HG02852 (cell line): ENCODE measurements around the gene SNRNP70.
"Not testable (repeated sequence)": the region's sequence is repeated elsewhere in the genome, so short reads cannot be mapped to it uniquely, and the experiment has no call there.

Experiments
- ATAC-seq: cut with Tn5 transposase; IDR thresholded peaks from one replicate; pipeline ENCODE4 v1.9.1; 2021; ENCODE audit warnings: mild to moderate bottlenecking, moderate library complexity; ENCODE audit not compliant: unreplicated experiment

SNRNP70 gene

DNA sequence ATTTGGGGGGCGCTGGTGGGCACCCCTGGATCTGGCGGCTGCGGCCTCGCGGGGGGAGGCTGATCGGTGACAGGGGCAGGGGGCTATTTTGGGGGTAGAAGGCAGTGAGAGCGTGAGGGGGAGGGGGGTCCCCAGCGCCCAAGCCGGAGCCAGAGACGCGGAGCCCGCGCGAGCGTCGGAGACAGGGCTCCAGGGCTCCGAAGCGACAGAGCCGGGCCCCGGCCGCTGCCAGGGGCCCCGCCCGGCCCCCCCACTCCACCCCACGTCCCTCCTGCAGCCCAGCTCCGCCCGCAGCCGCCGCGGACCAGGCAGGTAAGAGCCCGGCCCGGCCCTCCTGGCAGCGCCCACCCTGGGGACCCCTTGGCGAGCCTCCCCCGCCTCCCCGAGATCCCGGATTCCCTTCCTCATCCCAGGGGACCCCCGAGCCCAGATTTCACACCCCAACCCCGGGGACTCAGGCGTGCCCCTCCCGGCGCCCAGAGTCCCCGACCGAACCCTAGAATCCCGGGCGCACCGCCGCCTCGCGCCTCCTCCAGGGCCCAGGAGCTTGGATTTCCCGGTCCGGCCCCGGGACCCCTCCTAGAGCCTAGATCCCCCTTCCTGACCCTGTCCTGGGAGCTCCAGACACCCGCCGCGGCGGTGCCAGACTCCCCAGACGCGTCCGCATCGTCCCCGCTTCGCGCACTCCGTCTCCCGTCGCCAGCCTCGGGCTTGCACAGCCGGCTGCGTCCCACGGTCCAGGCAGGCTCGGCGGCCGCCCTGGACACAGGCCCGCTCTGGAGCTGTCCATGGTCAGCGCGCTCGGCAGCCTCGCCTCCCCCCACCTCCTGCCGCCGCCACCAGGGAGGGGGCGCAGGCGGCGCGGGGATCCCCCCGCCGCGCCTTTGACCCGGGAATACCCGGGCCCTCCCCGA lies 34.4 kb downstream of the SNRNP70 start, which contains the start of gene PPFIA3:
PPFIA3 (plus strand) TSS at position 134 of the 914 bp plus-strand sequence. CDS start 8,330 bp downstream, outside the sequence.
- no peak for ATAC-seq

DNA sequence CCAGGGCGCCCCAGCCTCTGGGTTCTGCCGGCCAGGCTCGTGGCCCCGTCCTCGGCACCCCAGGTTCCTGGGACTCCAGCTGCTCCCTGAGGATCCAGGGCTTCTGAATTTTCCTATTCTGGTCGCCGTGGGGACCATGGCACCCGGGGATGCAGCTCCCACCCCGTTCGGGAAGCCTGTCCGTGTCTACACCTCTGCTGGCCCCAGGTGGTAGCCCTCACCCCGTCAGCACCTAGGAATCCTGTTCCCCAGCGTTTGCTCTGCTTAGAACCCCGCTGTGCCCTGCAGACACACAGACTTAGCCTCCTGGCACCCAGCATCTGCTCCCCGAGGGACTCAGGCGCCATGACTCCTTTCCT lies 35.1 kb downstream of the SNRNP70 start:
- no peak for ATAC-seq

- no peak for ATAC-seq
These were observed 35.6 kb downstream of the SNRNP70 start for GRCh38 chr19:49120868-49121267.

DNA sequence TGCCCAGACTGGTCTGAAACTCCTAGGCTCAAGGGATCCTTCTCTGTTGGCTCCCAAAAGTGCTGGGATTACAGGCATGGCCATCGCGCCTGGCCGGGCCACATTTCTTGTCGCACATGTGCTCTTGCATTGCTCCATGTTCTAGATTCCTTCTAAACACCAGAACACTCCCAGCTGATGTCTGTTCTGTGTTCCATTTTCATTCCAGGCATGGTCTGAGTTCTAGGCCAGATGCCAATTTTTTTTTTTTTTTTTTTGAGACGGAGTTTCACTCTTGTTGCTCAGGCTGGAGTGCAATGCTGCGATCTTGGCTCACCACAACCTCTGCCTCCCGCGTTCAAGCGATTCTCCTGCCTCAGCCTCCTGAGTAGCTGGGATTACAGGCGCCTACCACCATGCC lies 36.6 kb downstream of the SNRNP70 start:
- not testable (repeated sequence) for ATAC-seq

GRCh38 chr19:49123285-49123684 lies 38.0 kb downstream of the SNRNP70 start:
- ATAC-seq: not testable (repeated sequence)

- ATAC-seq: no peak
These were observed 39.9 kb downstream of the SNRNP70 start for GRCh38 chr19:49125025-49125731.

GRCh38 chr19:49126575-49126974 lies 41.3 kb downstream of the SNRNP70 start:
- no peak for ATAC-seq

GRCh38 chr19:49127225-49127624 lies 42.0 kb downstream of the SNRNP70 start:
- ATAC-seq: not testable (repeated sequence)

DNA sequence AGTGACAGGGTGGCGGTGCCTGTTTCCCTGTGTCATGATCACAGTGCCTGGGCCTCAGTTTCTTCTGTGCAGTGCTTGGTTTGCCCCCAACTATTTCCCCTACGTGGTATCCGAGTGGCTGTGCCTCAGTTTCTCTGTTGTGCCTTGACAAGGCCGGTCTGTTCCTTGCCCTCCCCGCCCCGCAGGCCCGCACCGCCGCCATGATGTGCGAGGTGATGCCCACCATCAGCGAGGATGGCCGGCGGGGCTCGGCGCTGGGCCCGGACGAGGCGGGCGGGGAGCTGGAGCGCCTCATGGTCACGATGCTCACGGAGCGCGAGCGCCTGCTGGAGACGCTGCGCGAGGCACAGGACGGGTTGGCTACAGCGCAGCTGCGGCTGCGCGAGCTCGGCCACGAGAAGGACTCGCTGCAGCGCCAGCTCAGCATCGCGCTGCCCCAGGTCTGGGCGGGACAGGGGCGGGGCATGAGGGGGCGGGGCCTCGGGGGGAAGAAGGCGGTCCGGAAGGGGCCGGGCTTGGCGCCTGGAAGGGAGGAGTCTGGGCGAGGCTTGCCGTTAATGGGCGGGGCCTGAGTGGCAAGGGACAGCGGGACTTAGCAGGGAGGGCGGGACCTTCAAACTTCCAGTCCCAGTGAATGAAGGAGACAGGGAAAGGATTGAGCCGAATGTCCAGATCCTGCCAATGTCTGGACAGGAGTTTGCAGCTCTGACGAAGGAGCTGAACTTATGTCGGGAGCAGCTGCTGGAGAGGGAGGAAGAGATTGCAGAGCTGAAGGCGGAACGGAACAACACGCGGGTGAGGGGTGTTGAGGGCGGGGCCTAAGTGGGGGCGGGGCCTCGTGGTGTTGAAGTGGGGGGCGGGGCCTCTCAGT lies 42.7 kb downstream of the SNRNP70 start:
- ATAC-seq: peak; percentile 91

GRCh38 chr19:49128545-49129237 lies 43.4 kb downstream of the SNRNP70 start:
- no peak for ATAC-seq

DNA sequence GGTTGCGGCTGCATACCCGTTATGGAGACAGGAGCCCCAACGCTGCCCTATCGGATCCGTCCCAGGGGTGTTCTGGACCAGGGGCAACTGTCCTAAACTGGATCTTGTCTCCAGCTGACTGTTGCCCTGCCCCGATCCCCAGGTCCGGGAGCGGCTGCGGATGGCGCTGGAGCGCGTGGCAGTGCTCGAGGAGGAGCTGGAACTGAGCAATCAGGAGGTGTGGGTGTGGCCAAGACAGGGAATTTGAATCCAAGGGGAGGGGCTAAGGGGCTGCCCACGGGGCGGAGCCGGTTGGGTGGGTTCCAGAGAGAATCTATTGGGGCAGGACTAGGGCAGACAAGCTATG lies 44.0 kb downstream of the SNRNP70 start:
- no peak for ATAC-seq

- no peak for ATAC-seq
These were observed 45.1 kb downstream of the SNRNP70 start for GRCh38 chr19:49130325-49130724.

- no peak for ATAC-seq
These were observed 47.8 kb downstream of the SNRNP70 start for GRCh38 chr19:49132974-49133609.

DNA sequence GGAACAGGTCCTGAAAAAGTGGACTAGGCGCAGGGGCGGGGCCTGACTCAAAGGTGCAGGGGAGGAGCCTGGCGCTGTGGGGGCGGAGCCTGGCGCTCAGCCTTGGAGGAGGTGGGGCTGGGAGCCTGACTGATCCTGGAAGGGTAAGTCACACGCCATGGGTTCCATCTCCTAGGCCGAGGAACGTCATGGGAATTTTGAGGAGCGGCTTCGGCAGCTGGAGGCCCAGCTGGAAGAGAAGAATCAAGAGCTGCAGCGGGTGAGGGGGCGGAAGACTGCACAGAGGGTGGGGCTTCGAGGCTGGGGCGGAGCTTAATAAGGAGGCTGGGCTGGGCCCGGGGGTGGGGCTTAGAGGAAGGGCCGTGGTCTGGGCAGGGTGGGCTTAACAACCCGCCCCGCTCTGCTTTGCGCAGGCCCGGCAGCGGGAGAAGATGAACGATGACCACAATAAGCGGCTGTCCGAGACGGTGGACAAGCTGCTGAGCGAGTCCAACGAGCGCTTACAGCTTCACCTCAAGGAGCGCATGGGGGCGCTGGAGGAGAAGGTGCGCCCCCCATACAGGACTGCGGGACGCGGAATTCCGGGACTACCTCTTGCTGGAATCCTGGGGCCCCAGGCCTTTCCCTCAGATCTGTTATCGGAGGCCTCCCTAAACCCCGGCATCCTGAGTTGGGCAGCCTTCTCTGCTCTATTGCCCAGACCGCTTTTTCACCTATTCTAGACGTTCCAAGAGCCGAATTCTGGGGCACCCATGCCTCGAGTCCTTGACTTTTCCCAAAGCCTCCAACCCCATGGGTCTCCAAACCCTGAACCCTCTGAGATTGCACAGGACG lies 48.6 kb downstream of the SNRNP70 start:
- no peak for ATAC-seq

DNA sequence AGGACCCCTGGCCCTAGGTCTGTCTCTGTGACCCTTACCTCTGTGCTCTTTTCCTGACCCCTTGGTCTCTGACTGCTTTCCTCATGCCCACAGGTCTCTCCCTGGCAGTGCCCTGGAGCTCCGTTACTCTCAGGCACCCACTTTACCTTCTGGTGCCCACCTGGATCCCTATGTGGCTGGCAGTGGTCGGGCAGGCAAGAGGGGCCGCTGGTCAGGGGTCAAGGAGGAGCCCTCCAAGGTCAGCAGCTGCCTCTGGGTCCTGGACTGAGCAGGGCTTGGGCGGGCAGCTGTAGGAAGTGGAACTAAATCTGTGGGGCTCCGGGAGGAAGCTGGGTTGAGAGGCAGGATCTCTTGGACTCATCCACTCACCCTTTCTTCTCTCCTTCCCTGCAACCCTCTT lies 50.4 kb downstream of the SNRNP70 start:
- ATAC-seq: no peak

DNA sequence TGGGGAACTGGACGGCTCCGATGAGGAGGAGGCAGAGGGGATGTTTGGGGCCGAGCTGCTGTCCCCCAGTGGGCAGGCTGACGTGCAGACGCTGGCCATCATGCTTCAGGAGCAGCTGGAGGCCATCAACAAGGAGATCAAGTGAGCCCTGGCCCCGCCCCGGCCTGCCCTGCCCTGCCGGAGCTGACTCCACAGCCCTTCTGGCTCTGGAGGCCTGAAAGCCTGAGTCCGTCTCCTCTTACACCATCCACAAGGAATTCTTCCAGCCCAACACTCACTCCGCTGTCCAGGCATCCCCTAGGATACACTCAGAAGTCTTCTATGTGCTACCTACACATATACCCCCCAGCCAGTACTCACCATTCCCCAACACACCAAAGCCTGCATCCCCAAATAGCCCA lies 51.5 kb downstream of the SNRNP70 start:
- no peak for ATAC-seq

DNA sequence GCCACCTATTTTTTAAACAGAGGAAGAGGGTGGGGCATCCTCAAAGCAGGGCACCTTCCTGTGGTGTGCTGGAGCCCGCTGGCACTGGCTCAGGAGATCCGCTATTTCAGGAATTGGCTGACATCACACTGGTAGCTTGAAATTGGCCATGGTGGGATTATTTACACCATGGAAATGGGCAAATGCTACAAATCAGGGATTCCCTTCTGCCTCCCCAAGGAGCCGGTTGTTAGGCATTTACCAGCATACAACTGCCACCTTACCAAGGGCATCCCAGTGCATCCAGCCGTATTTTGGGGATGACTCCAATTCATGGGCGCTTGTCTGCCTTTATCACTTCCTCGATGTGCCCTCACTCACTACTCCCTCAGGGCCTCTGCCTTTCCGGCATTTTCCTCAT lies 55.7 kb downstream of the SNRNP70 start:
- no peak for ATAC-seq

DNA sequence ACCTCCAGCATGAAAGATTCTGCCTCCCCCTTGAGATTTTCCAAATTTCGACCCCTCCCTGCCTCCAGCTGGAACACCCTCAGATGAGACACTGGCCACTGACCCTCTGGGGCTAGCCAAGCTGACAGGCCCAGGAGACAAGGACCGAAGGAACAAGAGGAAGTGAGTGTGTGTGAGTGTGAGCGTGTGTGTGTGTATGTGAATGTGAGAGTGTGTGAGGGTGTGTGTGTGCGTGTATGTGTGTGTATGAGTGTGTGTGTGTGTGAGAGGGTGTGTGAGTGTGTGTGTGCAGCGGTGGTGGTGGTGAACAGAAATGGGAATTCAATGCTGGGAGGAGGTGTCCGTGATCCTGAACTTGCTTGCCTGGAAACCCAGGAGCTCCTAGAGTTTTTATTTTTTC lies 56.1 kb downstream of the SNRNP70 start:
- ATAC-seq: no peak

- no peak for ATAC-seq
These were observed 57.6 kb downstream of the SNRNP70 start for GRCh38 chr19:49142866-49143335.
